K562 (cell line): ENCODE data around the gene EEPD1. TPM values are rescaled to one million over a fixed set of nuclear protein-coding genes. Genes with fewer than 3 reads are reported as not detected.

ENCODE experiments used
- HNRNPL ChIP-seq: fragments of 200-400 bp; formaldehyde crosslinking; IDR thresholded peaks from 2 replicates; pipeline ENCODE4 v1.6.1; 2017; ENCODE audit warnings: low read depth, mild to moderate bottlenecking, low read length
- MGA ChIP-seq: fragments of 450-650 bp; IDR thresholded peaks from 2 replicates; pipeline ENCODE4 v1.6.1; 2016; ENCODE audit warnings: mild to moderate bottlenecking, moderate library complexity
- NR4A1 ChIP-seq, 2 experiments: fragments of 250-450 bp in 1 of 2; fragments of 450-650 bp in 1 of 2; sonication (Bioruptor Pico) in 1 of 2; IDR thresholded peaks; 2 replicates each; pipeline versions ENCODE4 v1.4.0 to v1.6.1; 2016 to 2020; ENCODE audit warnings: mild to moderate bottlenecking in 2 of 2, missing compliant biosample characterization in 1 of 2, missing genetic modification characterization in 1 of 2, moderate library complexity in 1 of 2
- SRF ChIP-seq, 2 experiments: fragments of 250-450, 450-650 bp in 1 of 2; sonication (Bioruptor Pico) in 1 of 2; sonication (generic) in 1 of 2; formaldehyde crosslinking; IDR thresholded peaks; 2 replicates each; pipeline versions ENCODE4 v1.5.0 to v1.5.1; 2020 to 2022; ENCODE audit warnings: mild to moderate bottlenecking in 1 of 2, missing genetic modification reagents in 1 of 2
- THAP12 ChIP-seq: fragments of 250-450 bp; sonication (Bioruptor Pico); IDR thresholded peaks from 2 replicates; pipeline ENCODE4 v1.9.0; 2021; ENCODE audit warnings: mild to moderate bottlenecking, inconsistent platforms
- polyA plus RNA-seq, 8 experiments: library from polyadenylated mRNA; depleted of rRNA in 4 of 8; stranded (reverse) in 5 of 8; unstranded in 3 of 8; fragments of >200 nt; fragmentation: Nextera tagmentation in 2 of 8; fragmentation: Illumina TruSeq in 1 of 8; extraction: Ambion mirVana in 2 of 8; extraction: Trizol in 1 of 8; gene quantifications; 2 replicates each; pipeline versions ENCODE4 v1.2.1 to v1.2.3, GENCODE V29; 2011 to 2014; ENCODE audit warnings: inconsistent platforms in 1 of 8, missing spikeins in 1 of 8
- total RNA-seq, 7 experiments: library from RNA; depleted of rRNA in 6 of 7; stranded (reverse); fragments of >200 nt in 6 of 7; fragmentation: Illumina TruSeq in 2 of 7; extraction: Trizol in 2 of 7; gene quantifications; 2 replicates each; pipeline versions ENCODE4 v1.2.1 to v1.2.3, GENCODE V29; 2011 to 2021; ENCODE audit warnings: low replicate concordance in 1 of 7
- TF ChIP-seq, protein P1 (sequence below): fragments of 450-650 bp; IDR thresholded peaks from 2 replicates; pipeline ENCODE4 v1.6.1; 2018; ENCODE audit warnings: mild to moderate bottlenecking, low read depth; ENCODE audit not compliant: partially characterized antibody
- TF ChIP-seq, protein P2 (sequence below), 2 experiments: IDR thresholded peaks; 2 replicates each; pipeline ENCODE4 v1.6.1; 2011; ENCODE audit warnings: borderline replicate concordance in 1 of 2, control low read depth in 1 of 2, low read depth in 1 of 2, low read length in 1 of 2, mild to moderate bottlenecking in 1 of 2, mixed read lengths in 1 of 2, moderate library complexity in 1 of 2; ENCODE audit not compliant: insufficient read depth in 1 of 2, insufficient read length in 1 of 2, poor library complexity in 1 of 2, severe bottlenecking in 1 of 2; ENCODE audit errors: extremely low read depth in 1 of 2

EEPD1 gene
- total and polyA plus RNA-seq, 9 of the 15 experiments (the other 6 are each of a cell fraction or from before 2014, with no cell fraction given) = 0.01 to 1.5 (median 0.74) TPM; not detected in 1

GRCh38 chr7:36301914-36302771, 149.1 kb downstream of the EEPD1 start (continued):
- TF ChIP-seq, protein P1, sequence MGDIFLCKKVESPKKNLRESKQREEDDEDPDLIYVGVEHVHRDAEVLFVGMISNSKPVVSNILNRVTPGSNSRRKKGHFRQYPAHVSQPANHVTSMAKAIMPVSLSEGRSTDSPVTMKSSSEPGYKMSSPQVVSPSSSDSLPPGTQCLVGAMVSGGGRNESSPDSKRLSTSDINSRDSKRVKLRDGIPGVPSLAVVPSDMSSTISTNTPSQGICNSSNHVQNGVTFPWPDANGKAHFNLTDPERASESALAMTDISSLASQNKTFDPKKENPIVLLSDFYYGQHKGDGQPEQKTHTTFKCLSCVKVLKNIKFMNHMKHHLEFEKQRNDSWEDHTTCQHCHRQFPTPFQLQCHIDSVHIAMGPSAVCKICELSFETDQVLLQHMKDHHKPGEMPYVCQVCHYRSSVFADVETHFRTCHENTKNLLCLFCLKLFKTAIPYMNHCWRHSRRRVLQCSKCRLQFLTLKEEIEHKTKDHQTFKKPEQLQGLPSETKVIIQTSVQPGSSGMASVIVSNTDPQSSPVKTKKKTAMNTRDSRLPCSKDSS = no peak
- TF ChIP-seq, protein P2, sequence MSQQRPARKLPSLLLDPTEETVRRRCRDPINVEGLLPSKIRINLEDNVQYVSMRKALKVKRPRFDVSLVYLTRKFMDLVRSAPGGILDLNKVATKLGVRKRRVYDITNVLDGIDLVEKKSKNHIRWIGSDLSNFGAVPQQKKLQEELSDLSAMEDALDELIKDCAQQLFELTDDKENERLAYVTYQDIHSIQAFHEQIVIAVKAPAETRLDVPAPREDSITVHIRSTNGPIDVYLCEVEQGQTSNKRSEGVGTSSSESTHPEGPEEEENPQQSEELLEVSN (IDR thresholded peaks at IDR 0.05; ENCODE audit: borderline replicate concordance in 1 of 2, extremely low read depth in 1 of 2, insufficient read depth in 1 of 2, insufficient read length in 1 of 2, low read depth in 1 of 2, low read length in 1 of 2, poor library complexity in 1 of 2, severe bottlenecking in 1 of 2) = peak; percentile 55 to 91
- TF ChIP-seq MGA = peak; percentile 92
- TF ChIP-seq NR4A1 (CRISPR knock-in tag; IDR thresholded peaks at IDR 0.05) = no peak
- TF ChIP-seq NR4A1 (tag; IDR thresholded peaks at IDR 0.05) = peak; percentile 58; the same call in 1 of the 2 replicates
- peak in 1 of 2 experiments; percentile 84; a peak in 1 of 4 replicates for TF ChIP-seq SRF (CRISPR knock-in tag; IDR thresholded peaks at IDR 0.05)
- no peak for TF ChIP-seq THAP12 (CRISPR knock-in tag)
- TF ChIP-seq HNRNPL = no peak
